OCI-LY7 (cell line): ENCODE data around the gene LRRC74A. TPM values are rescaled to one million over a fixed set of nuclear protein-coding genes. Genes with fewer than 3 reads are reported as not detected.

Experiments
- BruUV-seq: library from RNA; stranded (reverse); fragments of 400-500 nt; replicated peaks from 2 replicates; lab custom pipeline; 2021; lab: Mats Ljungman, UMichigan
- CTCF ChIA-PET: fragments of 300-600 bp; sonication (Branson Sonifier 250); formaldehyde crosslinking; loops from one replicate; lab custom pipeline; 2022; ENCODE audit warnings: antibody characterized with exemption; ENCODE audit not compliant: unreplicated experiment; lab: Charles Lee
- POLR2A ChIA-PET: fragments of 300-600 bp; sonication (Branson Sonifier 250); formaldehyde crosslinking; loops from one replicate; lab custom pipeline; 2022; ENCODE audit warnings: antibody characterized with exemption; lab: Charles Lee
- DNase-seq: peaks from one replicate; pipeline ENCODE4 v3.0.0-alpha.2; 2015; ENCODE audit warnings: low spot score
- H2AFZ ChIP-seq: fragments of 200-600 bp; sonication (generic), shearing (Covaris generic); 2 replicates; pipeline ENCODE4 v1.6.1; 2014; ENCODE audit warnings: mild to moderate bottlenecking, antibody characterized with exemption, low read length, moderate library complexity
- H3K27ac ChIP-seq: fragments of 200-600 bp; sonication (generic); 2 replicates; pipeline ENCODE4 v1.5.1; 2014; ENCODE audit warnings: mixed run types, low read depth, mild to moderate bottlenecking, moderate library complexity, low read length, inconsistent platforms; ENCODE audit not compliant: poor library complexity, severe bottlenecking
- H3K36me3 ChIP-seq: fragments of 200-600 bp; sonication (generic); 2 replicates; pipeline ENCODE4 v1.6.1; 2014; ENCODE audit warnings: mild to moderate bottlenecking, antibody characterized with exemption, low read length, moderate library complexity, mixed read lengths; ENCODE audit not compliant: insufficient read depth
- H3K4me1 ChIP-seq: fragments of 200-600 bp; sonication (generic); 2 replicates; pipeline ENCODE4 v1.5.1; 2014; ENCODE audit warnings: mild to moderate bottlenecking, low read length; ENCODE audit not compliant: insufficient read depth, poor library complexity, severe bottlenecking
- H3K4me2 ChIP-seq: fragments of 200-600 bp; sonication (generic); 2 replicates; pipeline ENCODE4 v1.6.1; 2014; ENCODE audit warnings: mild to moderate bottlenecking, low read length
- H3K4me3 ChIP-seq: fragments of 200-600 bp; sonication (generic); 2 replicates; pipeline ENCODE4 v1.5.1; 2014; ENCODE audit warnings: mild to moderate bottlenecking, low read depth, low read length; ENCODE audit not compliant: poor library complexity, severe bottlenecking
- H3K79me2 ChIP-seq: fragments of 200-600 bp; sonication (generic); 2 replicates; pipeline ENCODE4 v1.6.1; 2016; ENCODE audit warnings: low read depth, mild to moderate bottlenecking, low read length, moderate library complexity, mixed read lengths; ENCODE audit not compliant: insufficient read depth
- H3K9me2 ChIP-seq: fragments of 200-600 bp; sonication (generic); 2 replicates; pipeline ENCODE4 v1.6.1; 2016; ENCODE audit warnings: mild to moderate bottlenecking, low read length, mixed read lengths; ENCODE audit not compliant: insufficient read depth
- H3K9me3 ChIP-seq: fragments of 200-600 bp; sonication (generic); 2 replicates; pipeline ENCODE4 v1.6.1; 2014; ENCODE audit warnings: mild to moderate bottlenecking, mixed run types, low read length, mixed read lengths
- H4K20me1 ChIP-seq: fragments of 200-600 bp; sonication (generic); 2 replicates; pipeline ENCODE4 v1.6.1; 2014; ENCODE audit warnings: mild to moderate bottlenecking, antibody characterized with exemption, low read length, moderate library complexity, mixed read lengths; ENCODE audit not compliant: insufficient read depth
- CTCF ChIP-seq: fragments of 200-600 bp; sonication (generic); conservative IDR thresholded peaks from 2 replicates; pipeline ENCODE4 v1.5.1; 2014; ENCODE audit warnings: mild to moderate bottlenecking, antibody characterized with exemption, low read length, moderate library complexity, mixed read lengths
- EZH2phosphoT487 ChIP-seq: fragments of 200-600 bp; sonication (generic); IDR thresholded peaks from 2 replicates; pipeline ENCODE4 v1.6.1; 2018; ENCODE audit warnings: low read depth, borderline replicate concordance, mild to moderate bottlenecking, mixed run types, antibody characterized with exemption, low read length, moderate library complexity, mixed read lengths
- intact Hi-C: fragments of 100-400 bp; cut with micrococcal nuclease; formaldehyde crosslinking; loops from one replicate; pipeline ENCODE4 v1.10.0; 2022; ENCODE audit not compliant: unreplicated experiment
- total RNA-seq, 2 experiments: library from RNA; depleted of rRNA in 1 of 2; stranded (reverse); fragments of >200 nt in 1 of 2; shearing (Covaris generic) in 1 of 2; gene quantifications; 2 replicates each; pipeline ENCODE4 v1.2.3, GENCODE V29; 2014 to 2022

Gene LRRC74A
- total RNA-seq, 2 experiments from 2014 or later: not detected

- Histone ChIP-seq H3K4me3 (no peak overlapping the region), H3K36me3 (no peaks in the 10 kb centered on the region), H3K4me1 (no peaks in the 10 kb centered on the region), H3K79me2 (no peaks in the 10 kb centered on the region), H3K4me2 (no peak overlapping the region), H4K20me1 (no peaks in the 10 kb centered on the region), H3K9me2 (no peaks in the 10 kb centered on the region), H3K27ac (no peak overlapping the region), H3K9me3 (no peaks in the 10 kb centered on the region), H2AFZ (no peak overlapping the region)
- intact Hi-C loops: no loop called here
- TF ChIP-seq EZH2phosphoT487: no peak
- TF ChIP-seq CTCF: no peak
- DNase-seq: no peak
- POLR2A ChIA-PET: interaction anchor here (0.7 kb wide), 1 partner anchor 1524 kb away, joined by 3 read pairs; no protein-coding TSS in a partner anchor
- no TSS peak for BruUV-seq
- CTCF ChIA-PET: no interaction called here
Observed at GRCh38 chr14:76836029-76836630, 9.9 kb downstream of the LRRC74A start.

GRCh38 chr14:76837524-76837923, 11.3 kb downstream of the LRRC74A start:
- Histone ChIP-seq H2AFZ (no peak overlapping the region), H3K4me1 (no peaks in the 10 kb centered on the region), H3K4me3 (no peak overlapping the region), H3K9me3 (no peaks in the 10 kb centered on the region), H3K36me3 (no peaks in the 10 kb centered on the region), H3K79me2 (no peaks in the 10 kb centered on the region), H3K27ac (no peak overlapping the region), H4K20me1 (no peaks in the 10 kb centered on the region), H3K9me2 (no peaks in the 10 kb centered on the region), H3K4me2 (no peak overlapping the region)
- POLR2A ChIA-PET: interaction anchor here (0.6 kb wide), 1 partner anchor 601 kb away, joined by 4 read pairs; no protein-coding TSS in a partner anchor
- DNase-seq: no peak
- BruUV-seq: no TSS peak
- TF ChIP-seq EZH2phosphoT487: no peak
- TF ChIP-seq CTCF: no peak
- intact Hi-C loops: no loop called here
- CTCF ChIA-PET: no interaction called here

GRCh38 chr14:76842414-76842813, 16.2 kb downstream of the LRRC74A start:
- POLR2A ChIA-PET: no interaction called here
- intact Hi-C loops: no loop called here

More at GRCh38 chr14:76842414-76842813, 16.2 kb downstream of the LRRC74A start:
- no peaks in the 10 kb centered on the region for H3K36me3 ChIP-seq
- H2AFZ ChIP-seq: no peak overlapping the region
- DNase-seq: no peak
- no peaks in the 10 kb centered on the region for H4K20me1 ChIP-seq
- CTCF ChIA-PET: no interaction called here
- H3K79me2 ChIP-seq: no peaks in the 10 kb centered on the region
- no TSS peak for BruUV-seq
- no peak overlapping the region for H3K27ac ChIP-seq
- no peak overlapping the region for H3K4me3 ChIP-seq
- H3K9me2 ChIP-seq: no peaks in the 10 kb centered on the region
- H3K4me1 ChIP-seq: peaks cover 20% of the 10 kb centered on the region
- H3K4me2 ChIP-seq: no peak overlapping the region
- TF ChIP-seq EZH2phosphoT487 (no peak), CTCF (no peak)
- H3K9me3 ChIP-seq: no peaks in the 10 kb centered on the region
